Trophoblast cell (in vitro differentiated cells and primary cell): ENCODE measurements around the gene SLC23A3.

Experiments
- DNase-seq, 2 donors: peaks; one replicate each; pipeline ENCODE4 v3.0.0-alpha.2; 2016
- H2AFZ ChIP-seq: 2 replicates; pipeline ENCODE4 v1.6.1; 2013; ENCODE audit warnings: low read length, moderate library complexity, mild to moderate bottlenecking; ENCODE audit not compliant: insufficient read depth, poor library complexity
- H2AK5ac ChIP-seq: 2 replicates; pipeline ENCODE4 v1.6.1; 2013; ENCODE audit warnings: mild to moderate bottlenecking, low read length
- H2BK120ac ChIP-seq: 2 replicates; pipeline ENCODE4 v1.6.1; 2013; ENCODE audit warnings: low read length, mild to moderate bottlenecking, moderate library complexity; ENCODE audit not compliant: insufficient read depth, poor library complexity
- H2BK12ac ChIP-seq: 2 replicates; pipeline ENCODE4 v1.6.1; 2013; ENCODE audit warnings: mild to moderate bottlenecking, low read length, moderate library complexity
- H2BK5ac ChIP-seq: 2 replicates; pipeline ENCODE4 v1.6.1; 2013; ENCODE audit warnings: low read length, low read depth, moderate library complexity, mild to moderate bottlenecking; ENCODE audit not compliant: poor library complexity
- H3K14ac ChIP-seq: 2 replicates; pipeline ENCODE4 v1.6.1; 2013; ENCODE audit warnings: mild to moderate bottlenecking, low read length
- H3K18ac ChIP-seq: 2 replicates; pipeline ENCODE4 v1.6.1; 2013; ENCODE audit warnings: mild to moderate bottlenecking, low read length
- H3K23ac ChIP-seq: 2 replicates; pipeline ENCODE4 v1.6.1; 2013; ENCODE audit warnings: low read length
- H3K27ac ChIP-seq: 2 replicates; pipeline ENCODE4 v1.5.1; 2013; ENCODE audit warnings: low read depth, mild to moderate bottlenecking, inconsistent platforms, low read length, moderate library complexity
- H3K27me3 ChIP-seq: 2 replicates; pipeline ENCODE4 v1.6.1; 2013; ENCODE audit warnings: inconsistent platforms, mild to moderate bottlenecking, low read length, moderate library complexity; ENCODE audit not compliant: insufficient read depth
- H3K36me3 ChIP-seq, 2 experiments: 1 replicate in 1 of 2; 2 replicates in 1 of 2; pipeline ENCODE4 v1.6.1; 2013; ENCODE audit warnings: low read length in 2 of 2, mild to moderate bottlenecking in 2 of 2, moderate library complexity in 1 of 2; ENCODE audit not compliant: insufficient read depth in 2 of 2, control insufficient read depth in 1 of 2
- H3K4ac ChIP-seq: 2 replicates; pipeline ENCODE4 v1.6.1; 2013; ENCODE audit warnings: low read depth, mild to moderate bottlenecking, low read length, moderate library complexity
- H3K4me1 ChIP-seq, 2 experiments: 1 replicate in 1 of 2; 2 replicates in 1 of 2; pipeline ENCODE4 v1.6.1; 2013; ENCODE audit warnings: low read length in 2 of 2, mild to moderate bottlenecking in 2 of 2, moderate library complexity in 1 of 2; ENCODE audit not compliant: insufficient read depth in 2 of 2, control insufficient read depth in 1 of 2
- H3K4me2 ChIP-seq: 2 replicates; pipeline ENCODE4 v1.6.1; 2013; ENCODE audit warnings: inconsistent platforms, mild to moderate bottlenecking, low read length, moderate library complexity
- H3K4me3 ChIP-seq: 2 replicates; pipeline ENCODE4 v1.5.1; 2013; ENCODE audit warnings: mild to moderate bottlenecking, low read depth, low read length, inconsistent platforms
- H3K79me1 ChIP-seq: one replicate; pipeline ENCODE4 v1.6.1; 2013; ENCODE audit warnings: low read length
- H3K79me2 ChIP-seq: 2 replicates; pipeline ENCODE4 v1.6.1; 2013; ENCODE audit warnings: low read length, mild to moderate bottlenecking; ENCODE audit not compliant: control insufficient read depth, insufficient read depth, poor library complexity
- H3K9ac ChIP-seq: 2 replicates; pipeline ENCODE4 v1.6.1; 2013; ENCODE audit warnings: mild to moderate bottlenecking, low read length
- H3K9me3 ChIP-seq: 2 replicates; pipeline ENCODE4 v1.6.1; 2013; ENCODE audit warnings: low read depth, mild to moderate bottlenecking, control low read depth, inconsistent platforms, low read length; ENCODE audit not compliant: insufficient read depth
- H4K12ac ChIP-seq: 2 replicates; pipeline ENCODE4 v1.6.1; 2013; ENCODE audit warnings: low read depth, mild to moderate bottlenecking, low read length, moderate library complexity
- H4K8ac ChIP-seq: 2 replicates; pipeline ENCODE4 v1.6.1; 2013; ENCODE audit warnings: low read depth, mild to moderate bottlenecking, low read length, moderate library complexity
- H4K91ac ChIP-seq: one replicate; pipeline ENCODE4 v1.6.1; 2013; ENCODE audit warnings: low read depth, mild to moderate bottlenecking, low read length, moderate library complexity
- WGBS: extraction: QIAGEN DNeasy Blood & Tissue Kit; methylation state at CpG from one replicate; pipeline ENCODE4 v1.1.7; 2013; ENCODE audit warnings: missing lambda C conversion rate; ENCODE audit not compliant: insufficient read length, insufficient coverage; ENCODE audit errors: extremely low coverage; 5-methylcytosine and 5-hydroxymethylcytosine counted together

SLC23A3 gene

DNA sequence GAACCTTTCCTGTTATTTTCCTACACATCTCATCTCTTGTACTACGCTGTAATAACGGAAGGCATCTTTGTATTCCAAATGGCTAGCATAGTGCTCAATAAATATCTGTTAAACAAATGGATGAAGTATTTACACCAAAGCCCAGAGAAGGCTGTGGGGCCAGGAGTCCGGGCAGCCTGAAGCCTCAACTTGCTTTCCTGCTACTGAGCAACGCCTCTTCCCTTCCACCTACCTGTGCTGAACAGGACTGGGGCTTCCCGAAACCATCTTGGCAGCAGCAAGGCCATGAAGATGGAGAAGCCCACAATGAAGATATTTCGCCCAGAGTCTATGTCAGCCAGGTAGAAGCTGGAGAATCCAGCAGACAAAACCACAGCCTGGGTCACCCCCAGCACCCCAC lies 6.7 kb downstream of the SLC23A3 start:
- H4K12ac ChIP-seq: no peak overlapping the region
- H3K79me2 ChIP-seq: peaks cover 2% of the 10 kb centered on the region
- H3K27me3 ChIP-seq: no peaks in the 10 kb centered on the region
- WGBS: no CpG with 5 or more reads among the region's 6 CpGs
- H3K27ac ChIP-seq: no peak overlapping the region
- H3K9me3 ChIP-seq: no peaks in the 10 kb centered on the region
- H3K14ac ChIP-seq: no peak overlapping the region
- H3K9ac ChIP-seq: no peak overlapping the region
- H3K79me1 ChIP-seq: peaks cover 4% of the 10 kb centered on the region
- no peak overlapping the region for H3K4me2 ChIP-seq
- H2AFZ ChIP-seq: no peak overlapping the region
- no peak overlapping the region for H3K18ac ChIP-seq
- no peak overlapping the region for H2BK5ac ChIP-seq
- peaks cover 0 to 9% of the 10 kb centered on the region in 2 experiments for H3K4me1 ChIP-seq
- no peak overlapping the region for H2AK5ac ChIP-seq
- no peak overlapping the region for H3K4me3 ChIP-seq
- H3K23ac ChIP-seq: no peak overlapping the region
- H4K8ac ChIP-seq: no peak overlapping the region
- H4K91ac ChIP-seq: no peak overlapping the region
- H3K4ac ChIP-seq: no peak overlapping the region
- no peak overlapping the region for H2BK120ac ChIP-seq
- H2BK12ac ChIP-seq: no peak overlapping the region
- DNase-seq: no peak
- H3K36me3 ChIP-seq: no peaks in the 10 kb centered on the region

GRCh38 chr2:219161097-219161496 lies 8.7 kb downstream of the SLC23A3 start:
- H3K9ac ChIP-seq: no peak overlapping the region
- no peak overlapping the region for H4K91ac ChIP-seq
- H3K27me3 ChIP-seq: no peaks in the 10 kb centered on the region
- H2AK5ac ChIP-seq: no peak overlapping the region
- no peak overlapping the region for H3K18ac ChIP-seq
- H3K36me3 ChIP-seq: peaks cover 2 to 5% of the 10 kb centered on the region in 2 experiments
- no peak overlapping the region for H4K12ac ChIP-seq
- peak overlapping the region; percentile 79 for H3K4me2 ChIP-seq
- H3K79me1 ChIP-seq: peaks cover 4% of the 10 kb centered on the region
- H3K27ac ChIP-seq: no peak overlapping the region
- H3K4me1 ChIP-seq: peaks cover 0 to 9% of the 10 kb centered on the region in 2 experiments
- no peak overlapping the region for H3K4ac ChIP-seq
- no CpG with 5 or more reads among the region's 4 CpGs for WGBS
- H2BK120ac ChIP-seq: no peak overlapping the region
- H3K9me3 ChIP-seq: no peaks in the 10 kb centered on the region
- H2AFZ ChIP-seq: no peak overlapping the region
- H3K79me2 ChIP-seq: peaks cover 2% of the 10 kb centered on the region
- H3K4me3 ChIP-seq: no peak overlapping the region
- H2BK5ac ChIP-seq: no peak overlapping the region
- H2BK12ac ChIP-seq: no peak overlapping the region
- H3K23ac ChIP-seq: no peak overlapping the region
- H3K14ac ChIP-seq: no peak overlapping the region
- DNase-seq: no peak
- H4K8ac ChIP-seq: no peak overlapping the region

- peak within 1 kb of the TSS; percentile 94 for H2AFZ ChIP-seq
- no peaks in the 10 kb centered on the region for H3K9me3 ChIP-seq
- peak within 1 kb of the TSS; percentile 86 for H4K91ac ChIP-seq
- peak within 1 kb of the TSS; percentile 74 for H3K4me3 ChIP-seq
- peaks cover 2% of the 10 kb centered on the region for H3K79me2 ChIP-seq
- peaks cover 2 to 5% of the 10 kb centered on the region in 2 experiments for H3K36me3 ChIP-seq
- H2BK12ac ChIP-seq: no peak within 1 kb of the TSS
- peak within 1 kb of the TSS; percentile 86 for H3K18ac ChIP-seq
- peak within 1 kb of the TSS; percentile 88 for H4K12ac ChIP-seq
- peak within 1 kb of the TSS; percentile 95 for H4K8ac ChIP-seq
- H3K9ac ChIP-seq: peak within 1 kb of the TSS; percentile 63
- peak within 1 kb of the TSS; percentile 95 for H3K14ac ChIP-seq
- H3K4ac ChIP-seq: peak within 1 kb of the TSS; percentile 22
- no peaks in the 10 kb centered on the region for H3K27me3 ChIP-seq
- H3K27ac ChIP-seq: peak within 1 kb of the TSS; percentile 86
- peak; percentile 85 to 92 for DNase-seq
- peaks cover 4% of the 10 kb centered on the region for H3K79me1 ChIP-seq
- H2AK5ac ChIP-seq: no peak within 1 kb of the TSS
- WGBS: no CpG with 5 or more reads among the region's 70 CpGs
- H2BK5ac ChIP-seq: peak within 1 kb of the TSS; percentile 71
- H3K23ac ChIP-seq: no peak within 1 kb of the TSS
- H2BK120ac ChIP-seq: peak within 1 kb of the TSS; percentile 84
- peaks cover 0 to 9% of the 10 kb centered on the region in 2 experiments for H3K4me1 ChIP-seq
- peak within 1 kb of the TSS; percentile 79 for H3K4me2 ChIP-seq
These were observed 9.4 kb downstream of the SLC23A3 start, which contains the start of gene NHEJ1 for GRCh38 chr2:219160186-219161017. TSS of gene NHEJ1 (minus strand) at chr2:219160815. CDS start at chr2:219158362, 2,453 bp downstream.

GRCh38 chr2:219159771-219160185 lies 10.1 kb downstream of the SLC23A3 start:
- H3K79me1 ChIP-seq: peaks cover 4% of the 10 kb centered on the region
- H3K4ac ChIP-seq: no peak overlapping the region
- peaks cover 0 to 9% of the 10 kb centered on the region in 2 experiments for H3K4me1 ChIP-seq
- WGBS: no CpG with 5 or more reads among the region's 18 CpGs
- peak overlapping the region; percentile 26 for H4K12ac ChIP-seq
- H3K27ac ChIP-seq: no peak overlapping the region
- no peak overlapping the region for H3K23ac ChIP-seq
- peak overlapping the region; percentile 79 for H3K4me2 ChIP-seq
- H4K91ac ChIP-seq: no peak overlapping the region
- peaks cover 2 to 5% of the 10 kb centered on the region in 2 experiments for H3K36me3 ChIP-seq
- no peak overlapping the region for H3K9ac ChIP-seq
- H3K14ac ChIP-seq: no peak overlapping the region
- no peak overlapping the region for H2BK120ac ChIP-seq
- no peak for DNase-seq
- peak overlapping the region; percentile 53 for H4K8ac ChIP-seq
- no peaks in the 10 kb centered on the region for H3K9me3 ChIP-seq
- no peak overlapping the region for H2BK5ac ChIP-seq
- no peaks in the 10 kb centered on the region for H3K27me3 ChIP-seq
- peaks cover 2% of the 10 kb centered on the region for H3K79me2 ChIP-seq
- no peak overlapping the region for H2AK5ac ChIP-seq
- no peak overlapping the region for H3K4me3 ChIP-seq
- no peak overlapping the region for H3K18ac ChIP-seq
- H2AFZ ChIP-seq: peak overlapping the region; percentile 45
- no peak overlapping the region for H2BK12ac ChIP-seq
